IMR-90 (cell line): ENCODE results near the gene SMIM43. TPM values are rescaled to one million over a fixed set of nuclear protein-coding genes. Genes with fewer than 3 reads are reported as not detected.
A peak's percentile ranks its signal among the peaks of the same experiment; 100 is the strongest.

Experiments used
- ATAC-seq: fragments of 200-7000 bp; cut with Tn5 transposase; 2 replicates; pipeline ENCODE4 v1.9.1; 2020; ENCODE audit warnings: low read depth, mild to moderate bottlenecking, moderate library complexity
- BruUV-seq: library from RNA; stranded (reverse); fragments of 400-500 nt; replicated peaks from 2 replicates; lab custom pipeline; 2021; lab: Mats Ljungman, UMichigan
- CTCF ChIA-PET: fragments of 300-600 bp; formaldehyde crosslinking; extraction: SDS; loops from one replicate; lab custom pipeline; 2021; ENCODE audit warnings: antibody characterized with exemption; lab: Yijun Ruan, JAX
- POLR2A ChIA-PET: fragments of 300-600 bp; sonication (Branson Sonifier 250); formaldehyde crosslinking; loops from one replicate; lab custom pipeline; 2022; ENCODE audit warnings: antibody characterized with exemption; ENCODE audit not compliant: unreplicated experiment; lab: Charles Lee
- DNase-seq: peaks from one replicate; pipeline ENCODE4 v3.0.0; 2013
- H2AFZ ChIP-seq: replicated peaks from 2 replicates; pipeline ENCODE3; 2013; ENCODE audit warnings: low read length, mild to moderate bottlenecking; ENCODE audit not compliant: poor library complexity
- H2AK5ac ChIP-seq: 2 replicates; pipeline ENCODE4 v1.6.1; 2013; ENCODE audit warnings: low read depth, low read length, inconsistent platforms
- H2AK9ac ChIP-seq: replicated peaks from 2 replicates; pipeline ENCODE3; 2013; ENCODE audit warnings: mild to moderate bottlenecking, low read depth, low read length, moderate library complexity; ENCODE audit not compliant: poor library complexity
- H2BK120ac ChIP-seq: 2 replicates; pipeline ENCODE4 v1.6.1; 2013; ENCODE audit warnings: low read depth, low read length, inconsistent platforms
- H2BK15ac ChIP-seq: 3 replicates; pipeline ENCODE4 v1.6.1; 2013; ENCODE audit warnings: low read depth, low read length, inconsistent platforms
- H2BK20ac ChIP-seq: 2 replicates; pipeline ENCODE4 v1.6.1; 2013; ENCODE audit warnings: low read depth, mild to moderate bottlenecking, inconsistent platforms, low read length, moderate library complexity
- H2BK5ac ChIP-seq: 2 replicates; pipeline ENCODE4 v1.6.1; 2013; ENCODE audit warnings: mild to moderate bottlenecking, low read depth, low read length, inconsistent platforms; ENCODE audit not compliant: poor library complexity, severe bottlenecking
- H3K14ac ChIP-seq: replicated peaks from 2 replicates; pipeline ENCODE4 v1.6.1; 2013; ENCODE audit warnings: low read depth, low read length, inconsistent platforms
- H3K18ac ChIP-seq: 2 replicates; pipeline ENCODE4 v1.6.1; 2013; ENCODE audit warnings: low read depth, low read length, control low read depth
- H3K23ac ChIP-seq: 2 replicates; pipeline ENCODE4 v1.6.1; 2013; ENCODE audit warnings: low read depth, low read length, inconsistent platforms
- H3K27ac ChIP-seq: 2 replicates; pipeline ENCODE4 v1.5.1; 2013; ENCODE audit warnings: mild to moderate bottlenecking, control low read depth, low read length; ENCODE audit not compliant: insufficient read depth
- H3K27me3 ChIP-seq: 2 replicates; pipeline ENCODE4 v1.6.1; 2013; ENCODE audit warnings: low read length; ENCODE audit not compliant: control insufficient read depth, insufficient read depth
- H3K36me3 ChIP-seq: 2 replicates; pipeline ENCODE4 v1.6.1; 2013; ENCODE audit warnings: low read length, mixed read lengths; ENCODE audit not compliant: control insufficient read depth, insufficient read depth
- H3K4ac ChIP-seq: 2 replicates; pipeline ENCODE4 v1.6.1; 2013; ENCODE audit warnings: low read depth, low read length, inconsistent platforms
- H3K4me1 ChIP-seq: 2 replicates; pipeline ENCODE4 v1.6.1; 2013; ENCODE audit warnings: low read length, mixed read lengths; ENCODE audit not compliant: control insufficient read depth, insufficient read depth
- H3K4me2 ChIP-seq: 2 replicates; pipeline ENCODE4 v1.6.1; 2013; ENCODE audit warnings: low read depth, mild to moderate bottlenecking, control low read depth, low read length, moderate library complexity
- H3K4me3 ChIP-seq: 2 replicates; pipeline ENCODE4 v1.5.1; 2013; ENCODE audit warnings: low read depth, mild to moderate bottlenecking, control low read depth, low read length, moderate library complexity; ENCODE audit not compliant: insufficient read depth
- H3K56ac ChIP-seq: 2 replicates; pipeline ENCODE4 v1.6.1; 2013; ENCODE audit warnings: low read length, inconsistent platforms; ENCODE audit not compliant: insufficient read depth; ENCODE audit errors: extremely low read depth
- H3K79me1 ChIP-seq, 2 experiments: 2 replicates each; pipeline ENCODE4 v1.6.1; 2013; ENCODE audit warnings: low read length in 2 of 2, inconsistent platforms in 1 of 2, low read depth in 1 of 2
- H3K9ac ChIP-seq: 2 replicates; pipeline ENCODE4 v1.6.1; 2013; ENCODE audit warnings: low read depth, low read length, control low read depth
- H3K9me1 ChIP-seq: 2 replicates; pipeline ENCODE4 v1.6.1; 2013; ENCODE audit warnings: low read length, inconsistent platforms; ENCODE audit not compliant: insufficient read depth
- H3K9me3 ChIP-seq: 2 replicates; pipeline ENCODE4 v1.6.1; 2013; ENCODE audit warnings: low read length; ENCODE audit not compliant: control insufficient read depth, insufficient read depth
- H4K20me1 ChIP-seq: 2 replicates; pipeline ENCODE4 v1.6.1; 2013; ENCODE audit warnings: low read length, inconsistent platforms; ENCODE audit not compliant: insufficient read depth
- H4K5ac ChIP-seq: 2 replicates; pipeline ENCODE4 v1.6.1; 2013; ENCODE audit warnings: mild to moderate bottlenecking, low read depth, low read length, control low read depth
- H4K8ac ChIP-seq, 2 experiments: 2 replicates each; pipeline ENCODE4 v1.6.1; 2013; ENCODE audit warnings: low read depth in 2 of 2, low read length in 2 of 2, control low read depth in 1 of 2, inconsistent platforms in 1 of 2
- H4K91ac ChIP-seq: 2 replicates; pipeline ENCODE4 v1.6.1; 2013; ENCODE audit warnings: low read depth, low read length, inconsistent platforms; ENCODE audit not compliant: insufficient read depth
- CEBPB ChIP-seq: IDR thresholded peaks from 2 replicates; pipeline ENCODE4 v1.6.1; 2012; ENCODE audit warnings: low read depth, low read length, improper control_type of control experiment
- CTCF ChIP-seq: conservative IDR thresholded peaks from 2 replicates; pipeline ENCODE4 v1.5.1; 2012; ENCODE audit warnings: mild to moderate bottlenecking, low read depth, low read length, improper control_type of control experiment
- ELK1 ChIP-seq: fragments of 150-350 bp; IDR thresholded peaks from 2 replicates; pipeline ENCODE4 v1.6.1; 2016; ENCODE audit warnings: low read depth, mild to moderate bottlenecking, low read length, moderate library complexity, borderline replicate concordance
- FOS ChIP-seq: fragments of 150-350 bp; IDR thresholded peaks from 2 replicates; pipeline ENCODE4 v1.6.1; 2016; ENCODE audit warnings: low read depth, low read length
- MAFK ChIP-seq: IDR thresholded peaks from 2 replicates; pipeline ENCODE4 v1.6.1; 2012; ENCODE audit warnings: low read depth, low read length, improper control_type of control experiment
- RCOR1 ChIP-seq: IDR thresholded peaks from 2 replicates; pipeline ENCODE4 v1.6.1; 2012; ENCODE audit warnings: mild to moderate bottlenecking, low read length, improper control_type of control experiment; ENCODE audit not compliant: insufficient replicate concordance
- USF2 ChIP-seq: fragments of 150-350 bp; IDR thresholded peaks from 2 replicates; pipeline ENCODE4 v1.6.1; 2017; ENCODE audit warnings: mild to moderate bottlenecking, antibody characterized with exemption, low read length, low read depth
- WGBS, 2 experiments: methylation state at CpG; one replicate each; pipeline versions ENCODE4 v1.1.5 to v1.1.7; 2013; ENCODE audit warnings: missing lambda C conversion rate in 2 of 2; ENCODE audit not compliant: insufficient read length in 1 of 2; ENCODE audit errors: extremely low coverage in 2 of 2; 5-methylcytosine and 5-hydroxymethylcytosine counted together
- dilution Hi-C: fragments of 300-500 bp; cut with HindIII; formaldehyde crosslinking; loops from one replicate; pipeline ENCODE4 v1.14.3; 2018; ENCODE audit warnings: low sequenced_read_pairs; ENCODE audit not compliant: unreplicated experiment
- in situ Hi-C: fragments of 300-500 bp; cut with MboI; formaldehyde crosslinking; loops from 3 replicates; pipeline ENCODE4 v1.14.3; 2019; ENCODE audit warnings: low sequenced_read_pairs, inconsistent platforms, mixed read lengths
- intact Hi-C: fragments of 100-400 bp; cut with micrococcal nuclease; formaldehyde crosslinking; loops from 2 replicates; pipeline ENCODE4 v1.10.0; 2022
- polyA plus RNA-seq, 3 experiments: library from polyadenylated mRNA; depleted of rRNA; stranded (reverse); fragments of >200 nt; gene quantifications; 2 replicates each; pipeline ENCODE4 v1.2.3, GENCODE V29; 2012; ENCODE audit warnings: low replicate concordance in 1 of 3
- total RNA-seq: library from RNA; depleted of rRNA; stranded (reverse); fragments of >200 nt; gene quantifications from 2 replicates; pipeline ENCODE4 v1.2.3, GENCODE V29; 2012

SMIM43 gene
- total and polyA plus RNA-seq, 2 of the 4 experiments (the other 2 are of a cell fraction), result 1.4 to 2.8 TPM

- intact Hi-C loops, result no loop called here
- H3K4me3 ChIP-seq, result no peak overlapping the region
- peak overlapping the region; percentile 90 for H3K23ac ChIP-seq
- H3K27ac ChIP-seq, result peak overlapping the region; percentile 74
- peak overlapping the region; percentile 51; the same call in 1 of the 2 replicates for H3K14ac ChIP-seq
- H3K9me1 ChIP-seq, result peaks cover 6% of the 10 kb centered on the region; the same call in 1 of the 2 replicates
- H2BK20ac ChIP-seq, result peak overlapping the region; percentile 94
- no peaks in the 10 kb centered on the region for H3K36me3 ChIP-seq
- H3K56ac ChIP-seq, result peak overlapping the region; percentile 67
- peak overlapping the region; percentile 43 for H3K18ac ChIP-seq
- peak overlapping the region; percentile 90 for H2BK15ac ChIP-seq
- peak overlapping the region; percentile 78 for H2AFZ ChIP-seq
- BruUV-seq, result no TSS peak
- no peaks in the 10 kb centered on the region for H4K20me1 ChIP-seq
- peak overlapping the region; percentile 93 for H2BK120ac ChIP-seq
- 52% methylated on average over 2 of the region's 7 CpGs; no CpG with 5 or more reads in 1 of the 2 experiments for WGBS, 2 experiments
- POLR2A ChIA-PET, result interaction anchor here (0.7 to 1.2 kb wide), 2 partner anchors 16 to 26 kb away, joined by 3 to 6 read pairs; no protein-coding TSS in a partner anchor
- peak overlapping the region; percentile 80 for H2BK5ac ChIP-seq
- peak overlapping the region; percentile 24 for H3K4me2 ChIP-seq
- no peak for TF ChIP-seq MAFK
- no peak for TF ChIP-seq ELK1
- TF ChIP-seq CEBPB, result no peak
- TF ChIP-seq FOS, result no peak
- TF ChIP-seq CTCF, result no peak
- TF ChIP-seq USF2, result no peak
- no peak for TF ChIP-seq RCOR1
- peaks cover 2 to 7% of the 10 kb centered on the region in 2 experiments; a peak in 3 of 4 replicates for H3K79me1 ChIP-seq
- peak overlapping the region; percentile 85 for H3K4ac ChIP-seq
- no peaks in the 10 kb centered on the region for H3K9me3 ChIP-seq
- peak overlapping the region; percentile 8 for H2AK9ac ChIP-seq
- peak overlapping the region; percentile 89 for H4K91ac ChIP-seq
- peak overlapping the region; percentile 50 to 87 for H4K8ac ChIP-seq
- in situ Hi-C loops, result no loop called here
- peak overlapping the region; percentile 32 for H4K5ac ChIP-seq
- dilution Hi-C loops, result no loop called here
- H2AK5ac ChIP-seq, result peak overlapping the region; percentile 83
- ATAC-seq (peak; percentile 4; the same call in 1 of the 2 replicates), DNase-seq (no peak)
- peaks cover 5% of the 10 kb centered on the region; the same call in 1 of the 2 replicates for H3K4me1 ChIP-seq
- CTCF ChIA-PET, result interaction anchor here (0.8 to 1.6 kb wide), 2 partner anchors 25 to 239 kb away, joined by 3 to 4 read pairs; no protein-coding TSS in a partner anchor
- H3K9ac ChIP-seq, result peak overlapping the region; percentile 17; the same call in 1 of the 2 replicates
- no peaks in the 10 kb centered on the region for H3K27me3 ChIP-seq
Measured at GRCh38 chr4:121712001-121712651, 52.8 kb downstream of the SMIM43 start.
